Body of pancreas (tissue), 4 donors: ENCODE measurements around the gene LINGO4. TPM values are rescaled to one million over a fixed set of nuclear protein-coding genes. Genes with fewer than 3 reads are reported as not detected.

Experiments
- ATAC-seq: fragments of 150-250 bp; one replicate; pipeline ENCODE4 v1.9.1; 2016
- DNase-seq, 4 donors: peaks; one replicate each; pipeline ENCODE4 v3.0.0-alpha.2; 2019
- H3K27ac ChIP-seq, 4 donors: fragments of 200-600 bp; sonication (generic); 1 replicate in 3 of 4; 2 replicates in 1 of 4; pipeline versions ENCODE4 v1.5.1 to v1.6.1; 2016 to 2019; ENCODE audit warnings: mild to moderate bottlenecking in 1 of 4, mixed read lengths in 1 of 4, moderate library complexity in 1 of 4
- H3K27me3 ChIP-seq, 2 donors: fragments of 200-600 bp; sonication (generic); one replicate each; pipeline ENCODE4 v1.6.0; 2016; ENCODE audit warnings: mild to moderate bottlenecking in 1 of 2
- H3K36me3 ChIP-seq, 2 donors: fragments of 200-600 bp; sonication (generic); replicated peaks in 1 of 2; 2 replicates each; pipeline ENCODE4 v1.5.1; 2016; ENCODE audit warnings: low read depth in 2 of 2; ENCODE audit not compliant: insufficient read depth in 1 of 2
- H3K4me1 ChIP-seq: fragments of 200-600 bp; sonication (generic); one replicate; pipeline ENCODE4 v1.6.0; 2016
- H3K4me3 ChIP-seq, 2 donors: fragments of 200-600 bp; sonication (generic); 1 replicate in 1 of 2; 2 replicates in 1 of 2; pipeline ENCODE4 v1.5.1; 2016 to 2019
- H3K9me3 ChIP-seq, 3 donors: fragments of 200-600 bp; sonication (generic); 1 replicate in 2 of 3; 2 replicates in 1 of 3; pipeline ENCODE4 v1.5.1; 2016
- POLR2A ChIP-seq, 3 donors: fragments of 450-650 bp; IDR thresholded peaks; one replicate each; pipeline ENCODE4 v1.6.1; 2016; ENCODE audit warnings: antibody characterized with exemption in 3 of 3, mild to moderate bottlenecking in 2 of 3
- WGBS, 2 donors: methylation state at CpG; one replicate each; pipeline ENCODE4 v1.1.5; 2017; 5-methylcytosine and 5-hydroxymethylcytosine counted together
- intact Hi-C: fragments of 100-400 bp; cut with DNase I; formaldehyde crosslinking; loops from one replicate; pipeline ENCODE4 v1.15.1; 2023
- total RNA-seq, 2 donors: library from RNA; depleted of rRNA; stranded (reverse); fragments of >200 nt; gene quantifications; one replicate each; pipeline ENCODE4 v1.1.0, GENCODE V29; 2016
- TF ChIP-seq, protein P1 (sequence below), 7 experiments: fragments of 450-650 bp in 4 of 7; fragments of 200-600 bp in 3 of 7; sonication (generic) in 3 of 7; IDR thresholded peaks; one replicate each; pipeline ENCODE4 v1.5.1; 2016 to 2019; ENCODE audit warnings: antibody characterized with exemption in 7 of 7

Gene LINGO4
- total RNA-seq, 2 donors from 2014 or later: 0.66 to 1.6 TPM

DNA sequence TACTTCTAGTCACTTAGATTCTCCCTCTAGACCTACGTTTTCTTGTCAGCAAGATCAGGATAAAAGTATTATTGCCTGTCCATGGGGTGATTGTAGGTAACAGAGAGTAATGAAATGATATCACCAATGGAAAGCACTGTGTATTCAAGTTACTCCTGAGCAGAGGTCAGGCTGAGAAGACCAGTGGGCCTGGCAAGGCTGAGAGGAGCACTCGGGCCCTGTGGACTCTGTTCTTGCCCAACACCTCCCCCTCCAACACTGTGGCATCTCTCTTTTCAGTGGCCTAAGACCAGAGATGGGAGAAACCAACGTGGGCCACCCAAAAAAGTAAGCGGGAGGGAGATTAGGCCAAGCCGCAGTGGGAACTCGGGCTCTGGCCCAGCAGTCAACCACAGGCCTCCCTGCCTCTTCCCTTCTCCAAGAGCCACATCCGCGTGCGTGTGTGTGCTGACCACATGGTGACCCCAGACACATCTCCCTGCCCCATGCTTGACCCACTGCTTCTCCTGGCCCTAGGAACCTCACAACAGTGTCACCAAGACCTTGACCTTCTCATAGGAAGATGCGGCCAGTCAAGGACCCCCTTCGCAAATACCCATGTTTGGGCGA lies 14.1 kb upstream of the LINGO4 start:
- no peak for ATAC-seq
- intact Hi-C loops: no loop called here
- Histone ChIP-seq H3K36me3 (peaks cover 0 to 9% of the 10 kb centered on the region in 2 donors), H3K27ac (no peak overlapping the region), H3K4me3 (no peak overlapping the region), H3K27me3 (no peaks in the 10 kb centered on the region), H3K9me3 (no peaks in the 10 kb centered on the region), H3K4me1 (peaks cover 35% of the 10 kb centered on the region)
- DNase-seq: no peak
- TF ChIP-seq, protein P1, sequence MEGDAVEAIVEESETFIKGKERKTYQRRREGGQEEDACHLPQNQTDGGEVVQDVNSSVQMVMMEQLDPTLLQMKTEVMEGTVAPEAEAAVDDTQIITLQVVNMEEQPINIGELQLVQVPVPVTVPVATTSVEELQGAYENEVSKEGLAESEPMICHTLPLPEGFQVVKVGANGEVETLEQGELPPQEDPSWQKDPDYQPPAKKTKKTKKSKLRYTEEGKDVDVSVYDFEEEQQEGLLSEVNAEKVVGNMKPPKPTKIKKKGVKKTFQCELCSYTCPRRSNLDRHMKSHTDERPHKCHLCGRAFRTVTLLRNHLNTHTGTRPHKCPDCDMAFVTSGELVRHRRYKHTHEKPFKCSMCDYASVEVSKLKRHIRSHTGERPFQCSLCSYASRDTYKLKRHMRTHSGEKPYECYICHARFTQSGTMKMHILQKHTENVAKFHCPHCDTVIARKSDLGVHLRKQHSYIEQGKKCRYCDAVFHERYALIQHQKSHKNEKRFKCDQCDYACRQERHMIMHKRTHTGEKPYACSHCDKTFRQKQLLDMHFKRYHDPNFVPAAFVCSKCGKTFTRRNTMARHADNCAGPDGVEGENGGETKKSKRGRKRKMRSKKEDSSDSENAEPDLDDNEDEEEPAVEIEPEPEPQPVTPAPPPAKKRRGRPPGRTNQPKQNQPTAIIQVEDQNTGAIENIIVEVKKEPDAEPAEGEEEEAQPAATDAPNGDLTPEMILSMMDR (IDR thresholded peaks at IDR 0.05): no peak
- no peak for TF ChIP-seq POLR2A (IDR thresholded peaks at IDR 0.05)
- 82 to 86% methylated on average over 12 of the region's 12 CpGs for WGBS, 2 donors

DNA sequence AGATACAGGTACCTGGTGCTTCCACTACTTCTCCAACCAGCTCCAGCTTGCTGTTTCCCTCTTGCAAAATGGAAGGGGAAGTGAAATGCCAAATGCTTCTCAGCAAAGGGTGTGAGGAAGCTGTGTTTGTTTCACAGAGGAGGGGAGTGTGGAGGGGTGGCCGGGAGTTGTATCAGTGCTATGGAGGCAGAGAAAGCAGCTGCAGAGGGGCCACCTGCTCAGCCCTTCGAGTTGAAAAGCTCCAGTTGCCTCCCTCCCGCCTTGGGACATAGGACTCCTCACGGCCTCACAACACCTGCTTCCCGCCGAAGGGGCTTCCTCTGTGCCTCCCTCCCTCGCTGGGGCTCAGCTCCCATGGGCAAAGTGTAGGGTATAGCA lies 12.1 kb upstream of the LINGO4 start:
- H3K9me3 ChIP-seq: no peaks in the 10 kb centered on the region
- TF ChIP-seq, protein P1 (IDR thresholded peaks at IDR 0.05): no peak
- TF ChIP-seq POLR2A (IDR thresholded peaks at IDR 0.05): no peak
- DNase-seq (no peak), ATAC-seq (no peak)
- H3K27ac ChIP-seq: no peak overlapping the region
- H3K27me3 ChIP-seq: no peaks in the 10 kb centered on the region
- peaks cover 0 to 12% of the 10 kb centered on the region in 2 donors for H3K36me3 ChIP-seq
- peaks cover 24% of the 10 kb centered on the region for H3K4me1 ChIP-seq
- H3K4me3 ChIP-seq: no peak overlapping the region
- intact Hi-C loops: no loop called here
- WGBS, 2 donors: 63 to 78% methylated on average over 7 of the region's 7 CpGs

DNA sequence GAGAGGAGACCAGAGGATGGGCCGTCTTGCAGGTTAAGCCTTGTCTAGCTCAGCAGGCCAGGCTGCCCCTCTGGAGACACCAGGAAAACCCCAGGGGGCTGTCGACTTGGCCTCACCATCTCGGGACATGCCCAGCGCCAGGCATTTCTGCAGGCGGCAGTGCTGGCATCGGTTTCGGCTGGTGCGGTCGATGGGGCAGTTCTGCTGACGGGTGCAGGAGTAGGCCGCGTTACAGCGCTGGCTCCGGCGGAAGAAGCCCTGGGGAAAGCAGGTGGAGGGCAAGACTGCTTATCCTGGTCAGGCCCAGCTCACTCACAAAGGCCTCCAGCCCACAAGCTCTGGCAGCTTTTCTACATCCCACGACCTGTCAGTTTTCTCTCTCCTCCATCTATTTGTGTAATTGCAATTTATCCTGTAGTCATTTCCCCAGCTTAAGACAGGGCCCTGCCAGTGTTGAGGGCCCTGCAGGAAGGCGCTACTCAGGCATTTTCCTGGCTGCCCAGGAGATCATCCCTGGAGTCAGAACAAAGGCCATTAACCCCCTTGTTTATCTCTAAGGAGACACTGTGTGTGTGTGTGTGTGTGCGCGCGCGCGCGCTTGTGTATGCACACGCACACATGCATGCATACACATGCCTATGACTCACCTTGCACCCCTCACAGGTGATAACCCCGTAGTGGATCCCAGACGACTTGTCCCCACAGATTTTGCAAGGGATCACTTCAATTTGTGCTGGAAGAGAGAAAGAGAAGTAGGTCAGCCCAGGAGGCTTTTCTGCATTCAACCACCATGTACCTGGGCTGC lies 11.5 kb upstream of the LINGO4 start:
- no peak for DNase-seq
- no peak for ATAC-seq
- peaks cover 24% of the 10 kb centered on the region for H3K4me1 ChIP-seq
- intact Hi-C loops: no loop called here
- H3K9me3 ChIP-seq: no peaks in the 10 kb centered on the region
- peaks cover 0 to 12% of the 10 kb centered on the region in 2 donors for H3K36me3 ChIP-seq
- TF ChIP-seq POLR2A (IDR thresholded peaks at IDR 0.05): no peak
- TF ChIP-seq, protein P1 (IDR thresholded peaks at IDR 0.05): no peak
- no peak overlapping the region for H3K27ac ChIP-seq
- WGBS, 2 donors: 74 to 77% methylated on average over 23 to 26 of the region's 26 CpGs
- H3K27me3 ChIP-seq: no peaks in the 10 kb centered on the region
- no peak overlapping the region for H3K4me3 ChIP-seq

DNA sequence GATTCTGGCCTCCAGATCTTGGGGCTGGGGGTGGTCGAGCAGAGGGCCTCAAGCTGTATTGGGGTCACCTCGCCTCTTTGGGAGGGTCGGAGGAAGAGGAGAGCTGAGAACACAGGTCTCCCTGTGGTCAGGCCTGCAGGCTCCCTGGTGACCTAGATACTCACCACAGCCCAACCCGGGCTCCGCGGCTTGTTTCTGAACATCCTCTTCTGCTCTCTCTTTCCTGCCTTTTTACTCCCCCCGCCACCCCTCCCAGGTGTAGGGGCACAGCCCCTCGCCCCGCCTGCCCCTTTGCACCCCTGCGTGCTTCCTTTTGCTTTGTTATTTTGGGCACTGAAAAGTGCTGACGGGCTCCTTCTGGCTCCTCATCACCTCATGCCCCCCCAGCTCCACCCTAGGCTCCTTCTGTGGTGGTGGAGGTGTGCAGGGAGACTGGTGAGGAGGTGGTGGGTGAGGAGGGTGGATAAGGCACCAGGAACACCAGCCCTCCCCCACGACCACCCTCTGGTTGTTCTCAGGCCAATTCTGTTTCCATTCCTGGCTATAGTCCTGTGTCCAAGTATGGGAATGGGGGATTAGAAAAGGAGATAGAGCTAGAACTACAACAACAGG lies 10.6 kb upstream of the LINGO4 start:
- DNase-seq (no peak), ATAC-seq (no peak)
- TF ChIP-seq POLR2A (IDR thresholded peaks at IDR 0.05): no peak
- Histone ChIP-seq H3K36me3 (peaks cover 0 to 12% of the 10 kb centered on the region in 2 donors), H3K4me1 (peaks cover 16% of the 10 kb centered on the region), H3K4me3 (no peak overlapping the region), H3K9me3 (no peaks in the 10 kb centered on the region), H3K27ac (no peak overlapping the region), H3K27me3 (no peaks in the 10 kb centered on the region)
- WGBS, 2 donors: 71 to 87% methylated on average over 12 of the region's 12 CpGs
- intact Hi-C loops: no loop called here

DNA sequence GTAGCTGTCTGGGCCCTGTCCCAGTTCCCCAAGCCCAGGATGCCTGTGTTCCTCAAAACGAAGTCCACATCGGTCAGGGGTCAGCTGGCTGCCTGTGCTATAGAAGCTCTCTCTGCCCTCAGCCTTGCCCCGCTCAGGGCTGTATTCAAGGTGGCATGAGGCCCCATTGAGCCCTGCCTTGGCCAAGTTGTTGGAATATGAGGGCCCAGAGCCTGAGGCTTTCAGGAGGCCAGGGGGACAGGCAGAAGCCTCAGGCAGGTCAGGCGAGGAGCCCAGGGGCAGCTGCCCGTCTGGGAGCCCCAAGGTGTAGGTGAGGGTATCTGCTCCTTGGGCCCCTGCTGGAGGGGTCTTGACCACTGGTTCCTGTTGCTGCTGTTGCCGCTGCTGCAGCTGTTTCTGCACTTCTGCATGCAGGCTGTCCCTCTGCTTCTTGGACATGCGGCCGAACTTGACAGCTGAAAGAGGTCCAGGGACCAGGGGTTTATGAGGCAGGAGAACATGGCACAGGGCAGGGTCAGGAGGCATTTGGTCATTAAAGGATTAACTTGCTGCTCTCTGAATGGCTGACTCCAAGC lies 9.8 kb upstream of the LINGO4 start:
- Histone ChIP-seq H3K9me3 (no peaks in the 10 kb centered on the region), H3K4me3 (no peak overlapping the region), H3K4me1 (peaks cover 16% of the 10 kb centered on the region), H3K36me3 (peaks cover 0 to 12% of the 10 kb centered on the region in 2 donors), H3K27ac (no peak overlapping the region), H3K27me3 (no peaks in the 10 kb centered on the region)
- WGBS, 2 donors: 82 to 95% methylated on average over 5 to 8 of the region's 8 CpGs
- no peak for TF ChIP-seq POLR2A (IDR thresholded peaks at IDR 0.05)
- TF ChIP-seq, protein P1 (IDR thresholded peaks at IDR 0.05): no peak
- intact Hi-C loops: no loop called here
- DNase-seq (no peak), ATAC-seq (no peak)
